HG03460 (cell line): ENCODE data around the gene IL17RB.

Experiments used
- ATAC-seq: cut with Tn5 transposase; IDR thresholded peaks from one replicate; pipeline ENCODE4 v1.9.1; 2021; ENCODE audit not compliant: unreplicated experiment

Gene IL17RB

GRCh38 chr3:53811143-53811927, 35.0 kb upstream of the IL17RB start:
- no peak for ATAC-seq

GRCh38 chr3:53812434-53812833, 33.9 kb upstream of the IL17RB start:
- no peak for ATAC-seq

- ATAC-seq: no peak
These were observed 33.1 kb upstream of the IL17RB start for GRCh38 chr3:53813229-53813628.

- no peak for ATAC-seq
These were observed 32.5 kb upstream of the IL17RB start for GRCh38 chr3:53813876-53814275.

- no peak for ATAC-seq
These were observed 31.3 kb upstream of the IL17RB start for GRCh38 chr3:53815067-53815466.

- ATAC-seq: no peak
These were observed 30.7 kb upstream of the IL17RB start for GRCh38 chr3:53815651-53816050.

- ATAC-seq: no peak
These were observed 29.9 kb upstream of the IL17RB start for GRCh38 chr3:53816425-53816824.

- ATAC-seq: no peak
These were observed 29.2 kb upstream of the IL17RB start for GRCh38 chr3:53817211-53817610.

GRCh38 chr3:53817809-53818208, 28.6 kb upstream of the IL17RB start:
- ATAC-seq: no peak

GRCh38 chr3:53818221-53819162, 27.9 kb upstream of the IL17RB start:
- no peak for ATAC-seq

- ATAC-seq: no peak
These were observed 27.1 kb upstream of the IL17RB start for GRCh38 chr3:53819163-53819868.

- no peak for ATAC-seq
These were observed 26.3 kb upstream of the IL17RB start for GRCh38 chr3:53820084-53820483.

- ATAC-seq: no peak
These were observed 25.4 kb upstream of the IL17RB start for GRCh38 chr3:53820756-53821580.

GRCh38 chr3:53821631-53822121, 24.7 kb upstream of the IL17RB start:
- ATAC-seq: no peak

- ATAC-seq: no peak
These were observed 24.0 kb upstream of the IL17RB start for GRCh38 chr3:53822331-53822741.

- no peak for ATAC-seq
These were observed 23.1 kb upstream of the IL17RB start for GRCh38 chr3:53823026-53823955.

GRCh38 chr3:53823956-53824657, 22.3 kb upstream of the IL17RB start:
- ATAC-seq: no peak

GRCh38 chr3:53824795-53825194, 21.6 kb upstream of the IL17RB start:
- ATAC-seq: no peak

- no peak for ATAC-seq
These were observed 20.3 kb upstream of the IL17RB start for GRCh38 chr3:53826048-53826447.
